ENCODE results near the gene VPREB3.

- TF ChIP-seq CTCF (IDR thresholded peaks at IDR 0.05) (no peak), POLR2AphosphoS5 (IDR thresholded peaks at IDR 0.05; ENCODE audit: low read depth, low read length) (no peak), TCF7L2 (IDR thresholded peaks at IDR 0.05; ENCODE audit: low read depth, low read length) (no peak), REST (IDR thresholded peaks at IDR 0.05; ENCODE audit: insufficient read depth in 1 of 2, low read depth in 2 of 2, low read length in 1 of 2) (no peak), SIN3A (IDR thresholded peaks at IDR 0.05; ENCODE audit: borderline replicate concordance, insufficient read depth, low read depth, low read length) (no peak)
Measured at GRCh38 chr22:23803001-23803819, 49.0 kb upstream of the VPREB3 start.

All from Panc1 (cell line).